ENCODE results near the gene CTXN1. TPM values are rescaled to one million over a fixed set of nuclear protein-coding genes. Genes with fewer than 3 reads are reported as not detected.
"Not testable (repeated sequence)": the region's sequence is repeated elsewhere in the genome, so short reads cannot be mapped to it uniquely, and the experiment has no call there.

The CTXN1 gene
- 2.2 TPM for total RNA-seq

DNA sequence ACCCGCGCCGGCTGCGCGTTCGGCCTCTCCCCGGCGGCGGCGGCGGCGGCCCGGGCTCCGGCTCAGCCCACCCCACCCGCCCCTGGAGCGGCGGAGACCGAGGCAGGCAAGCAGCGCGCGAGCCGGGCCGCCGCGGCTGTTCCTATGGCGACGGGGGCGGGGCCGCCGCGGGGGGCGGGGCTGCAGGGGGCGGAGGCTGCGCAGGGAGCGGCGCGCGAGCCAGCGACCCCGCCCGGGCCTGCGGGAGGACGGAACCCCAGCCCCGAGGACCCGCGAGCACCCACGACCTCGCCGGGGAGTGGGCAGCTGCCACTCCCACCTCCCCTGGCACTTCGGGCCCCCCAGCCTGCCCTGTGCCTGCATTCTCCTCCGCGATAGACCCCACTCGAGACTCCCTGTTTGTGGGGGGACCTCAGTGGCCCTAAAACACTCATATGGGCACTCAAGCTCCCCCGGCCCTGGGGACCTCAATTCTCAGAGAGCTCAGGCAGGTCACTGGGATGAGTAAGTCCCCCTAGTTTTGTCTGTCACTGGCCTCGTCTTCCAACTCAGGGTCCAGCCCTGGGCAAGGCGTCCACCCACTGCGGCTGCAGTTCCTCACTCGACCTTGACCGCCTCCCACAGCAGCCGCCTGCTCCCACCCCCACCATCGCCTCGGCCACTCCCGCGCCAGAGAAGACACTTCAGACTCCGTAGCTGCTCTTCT is at the start of gene CTXN1:
CTXN1 (minus strand) TSS at position 115 of the 706 bp plus-strand sequence. CDS start 597 bp downstream, outside the sequence.
- no peak for DNase-seq (ENCODE audit: low spot score)

- no peak for DNase-seq (ENCODE audit: low spot score)
These were observed 49.1 kb upstream of the CTXN1 start for GRCh38 chr19:7975037-7975436.

- no peak for DNase-seq (ENCODE audit: low spot score)
These were observed 47.9 kb upstream of the CTXN1 start for GRCh38 chr19:7973883-7974282.

- no peak for DNase-seq (ENCODE audit: low spot score)
These were observed 45.9 kb upstream of the CTXN1 start for GRCh38 chr19:7971553-7972520.

DNA sequence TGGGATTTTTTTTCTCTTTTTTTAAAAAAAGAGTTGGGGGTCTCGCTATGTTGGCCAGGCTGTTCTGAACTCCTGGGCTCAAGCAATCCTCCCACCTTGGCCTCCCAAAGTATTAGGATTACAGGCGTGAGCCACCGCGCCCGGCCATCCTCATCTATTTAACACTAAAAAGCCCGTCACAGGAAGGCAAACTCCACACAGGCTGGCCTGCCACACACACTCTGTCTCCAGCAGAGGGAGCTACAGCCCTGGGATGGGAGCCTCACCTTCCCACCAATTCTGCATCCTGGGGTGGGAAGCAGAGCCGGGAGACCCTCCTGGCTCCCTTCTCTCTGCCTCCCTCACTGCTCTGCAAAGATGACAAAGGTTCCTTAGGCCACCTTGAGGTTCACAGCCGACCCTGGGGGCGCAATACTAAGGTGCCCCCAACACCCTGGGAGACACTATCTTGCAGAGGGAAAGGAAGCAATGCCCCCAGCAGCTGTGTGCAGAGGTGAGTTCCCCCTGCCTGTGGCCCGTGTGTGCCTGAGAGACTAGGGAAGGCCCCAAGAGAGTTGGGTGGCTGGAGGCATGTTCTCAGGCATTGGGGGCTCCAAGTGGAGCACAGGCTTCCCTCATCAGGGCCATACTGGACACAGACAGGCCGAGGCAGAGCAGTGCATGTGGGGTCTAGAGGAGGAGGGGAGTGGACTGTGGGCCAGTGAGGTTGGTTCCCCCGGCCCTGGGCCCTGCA is 44.9 kb upstream of the CTXN1 start:
- DNase-seq (ENCODE audit: low spot score), result no peak

GRCh38 chr19:7969555-7969939 is 43.6 kb upstream of the CTXN1 start:
- DNase-seq (ENCODE audit: low spot score), result no peak

DNA sequence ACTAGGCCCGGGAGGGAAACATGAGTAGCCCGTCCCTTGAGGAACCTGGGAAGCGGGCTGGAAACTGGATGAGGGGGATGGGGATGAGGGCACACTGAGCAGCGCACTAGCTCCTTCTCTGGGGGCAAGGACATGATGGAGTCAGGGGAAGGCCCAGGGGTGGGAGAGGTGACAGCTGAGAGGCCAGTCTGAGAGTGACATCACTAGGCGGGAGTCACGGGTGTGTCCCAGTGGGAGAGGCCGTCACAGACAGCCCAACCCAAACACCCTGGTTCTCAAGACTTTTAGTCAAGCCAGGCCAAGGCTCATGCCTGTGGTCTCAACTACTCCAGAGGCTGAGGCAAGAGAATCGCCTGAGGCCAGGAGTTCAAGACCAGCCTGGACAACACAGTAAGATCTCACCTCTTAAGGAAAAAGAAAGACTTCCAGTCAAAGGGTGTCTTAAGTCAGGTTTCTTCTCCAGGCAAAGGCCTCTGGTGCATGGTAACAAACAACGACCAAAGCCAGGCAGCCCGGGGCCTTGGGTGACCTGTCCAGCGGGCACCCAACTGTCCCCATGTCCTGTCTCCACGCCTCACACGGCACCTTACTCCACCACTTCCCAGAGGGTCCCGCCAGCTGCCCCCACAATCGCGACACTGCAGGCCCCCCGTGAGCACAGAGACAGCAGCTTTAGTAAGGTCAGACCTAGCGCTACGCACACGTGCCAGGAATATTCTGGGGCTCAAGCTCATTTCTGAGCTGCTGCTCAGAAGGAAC is 43.0 kb upstream of the CTXN1 start:
- no peak for DNase-seq (ENCODE audit: low spot score)

DNA sequence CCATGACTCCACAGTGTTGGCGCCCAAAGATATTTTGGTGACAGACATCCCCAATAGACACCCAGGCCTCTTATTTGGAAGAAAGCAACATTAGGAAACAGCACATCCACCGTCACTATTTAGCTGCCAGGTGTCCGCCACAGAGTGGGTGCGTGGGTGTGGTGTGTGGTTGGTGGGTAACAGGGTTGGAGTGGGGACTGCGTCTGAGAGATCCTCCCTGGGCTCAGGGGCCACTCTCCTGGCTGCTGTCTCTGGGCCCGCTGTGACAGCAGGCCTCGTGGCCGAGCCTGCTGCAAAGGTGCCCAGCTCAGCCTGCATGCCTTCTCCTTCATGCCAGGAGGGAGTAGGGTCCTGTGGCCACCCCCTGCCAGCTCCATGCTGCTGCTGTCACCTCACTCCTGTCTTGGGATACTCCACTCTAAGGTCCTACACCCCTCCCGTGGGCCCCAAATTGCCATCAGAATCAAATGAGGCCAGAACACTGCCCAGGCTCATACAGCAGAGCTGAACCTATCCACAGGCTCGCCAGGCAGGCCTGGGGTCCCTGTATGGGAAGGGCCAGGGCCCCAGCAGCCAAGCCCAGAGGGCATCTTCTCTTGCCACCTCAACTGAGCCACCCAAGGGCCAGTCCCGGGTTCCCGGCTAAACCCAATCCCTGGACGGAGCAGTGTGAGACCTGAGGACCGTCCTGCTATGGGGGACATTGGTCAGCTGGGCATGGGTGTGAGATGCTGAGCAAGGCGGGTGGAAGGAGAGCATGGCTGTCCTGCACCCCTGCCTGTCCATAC is 42.3 kb upstream of the CTXN1 start:
- no peak for DNase-seq (ENCODE audit: low spot score)

GRCh38 chr19:7965921-7966665 is 40.2 kb upstream of the CTXN1 start:
- no peak for DNase-seq (ENCODE audit: low spot score)

GRCh38 chr19:7965259-7965841 is 39.4 kb upstream of the CTXN1 start:
- DNase-seq (ENCODE audit: low spot score), result no peak

DNA sequence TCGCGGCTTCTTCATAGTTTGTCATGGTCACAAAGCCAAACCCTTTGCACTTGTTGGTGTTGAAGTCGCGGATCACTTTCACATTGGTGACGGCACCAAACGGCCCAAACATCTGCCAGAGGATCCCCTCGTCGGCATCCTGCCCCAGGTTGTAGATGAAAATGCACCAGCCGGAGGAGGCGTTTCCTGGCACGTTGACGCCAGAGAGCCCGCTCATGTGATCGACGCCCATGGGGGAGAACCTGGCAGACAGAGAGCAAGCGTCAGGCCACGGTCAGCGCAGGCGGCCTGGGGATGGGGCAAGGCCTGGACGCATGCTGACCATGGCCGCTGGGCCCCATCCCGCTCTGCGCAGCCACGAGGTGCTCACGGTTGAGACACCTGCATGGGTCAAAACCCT is 37.6 kb upstream of the CTXN1 start:
- DNase-seq (ENCODE audit: low spot score), result no peak

DNA sequence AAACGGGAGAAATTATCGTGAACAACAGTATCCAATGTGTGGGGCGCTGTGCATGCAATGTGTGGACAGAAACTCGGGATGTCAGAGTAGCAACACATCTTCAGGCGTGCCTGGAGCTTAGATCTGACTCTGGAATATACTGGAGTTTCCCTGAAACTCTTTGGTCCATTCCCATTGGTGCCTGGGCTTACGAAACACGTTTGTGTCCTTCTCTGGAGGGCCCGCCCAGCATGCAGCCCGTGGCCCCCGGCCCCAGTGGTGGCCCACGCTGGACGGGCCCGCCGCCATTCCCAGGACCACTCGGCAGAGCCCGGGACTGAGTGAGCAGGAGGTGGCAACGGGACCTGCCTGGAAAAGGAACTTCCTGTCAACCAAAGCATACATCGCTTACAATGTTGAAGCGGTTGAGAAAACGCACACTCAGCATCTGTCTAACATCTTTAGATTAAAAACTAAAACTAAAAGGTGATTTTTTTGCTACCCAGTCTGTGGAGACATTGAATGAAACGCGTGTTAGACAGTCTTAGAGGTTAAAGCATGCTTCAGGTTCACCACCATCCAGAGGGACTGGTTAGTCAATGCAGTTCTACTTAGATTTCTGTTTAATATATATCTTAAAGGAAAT is 36.8 kb upstream of the CTXN1 start:
- DNase-seq (ENCODE audit: low spot score), result no peak

GRCh38 chr19:7961920-7962626 is 36.1 kb upstream of the CTXN1 start:
- DNase-seq (ENCODE audit: low spot score), result no peak

GRCh38 chr19:7961082-7961481 is 35.1 kb upstream of the CTXN1 start:
- not testable (repeated sequence) for DNase-seq (ENCODE audit: low spot score)

DNA sequence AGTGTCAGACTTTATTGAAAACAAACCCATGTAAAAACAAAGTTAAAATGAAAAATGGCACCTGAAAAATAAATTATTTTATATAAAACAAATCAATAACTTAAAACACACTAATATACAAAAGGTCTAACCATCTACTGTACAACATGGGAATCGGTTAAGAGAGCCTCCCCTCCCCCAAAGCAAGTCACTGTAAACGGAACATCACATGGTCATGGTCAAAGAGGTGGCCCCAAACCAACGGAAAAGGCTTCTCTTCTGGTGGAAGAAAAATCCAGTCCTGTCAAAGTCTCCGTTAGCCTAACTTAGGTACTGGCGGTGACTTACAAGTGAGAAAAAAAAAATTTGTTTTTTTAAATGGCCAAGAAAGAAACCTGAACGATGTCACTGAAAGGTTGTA is 33.3 kb upstream of the CTXN1 start:
- DNase-seq (ENCODE audit: low spot score), result no peak

DNA sequence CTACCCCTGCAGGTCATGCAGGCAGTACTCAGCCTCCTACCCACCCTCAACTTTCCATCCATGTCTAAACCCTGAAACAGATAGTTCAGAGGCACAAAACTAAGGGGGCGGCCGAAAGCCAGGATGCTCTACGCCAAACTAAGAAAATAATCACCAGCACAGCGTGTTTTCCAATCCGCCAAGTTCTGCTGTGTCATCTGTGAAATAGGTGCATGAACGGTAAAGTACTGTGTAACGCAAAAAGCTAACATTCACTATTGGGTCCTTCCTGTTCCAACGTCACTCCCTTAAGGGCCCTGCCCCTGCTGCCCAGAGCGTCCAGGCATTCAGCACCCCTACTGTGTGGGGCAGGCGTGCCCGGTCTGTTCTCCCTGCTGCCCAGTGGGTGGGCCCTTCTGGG is 29.8 kb upstream of the CTXN1 start:
- DNase-seq (ENCODE audit: low spot score), result no peak

DNA sequence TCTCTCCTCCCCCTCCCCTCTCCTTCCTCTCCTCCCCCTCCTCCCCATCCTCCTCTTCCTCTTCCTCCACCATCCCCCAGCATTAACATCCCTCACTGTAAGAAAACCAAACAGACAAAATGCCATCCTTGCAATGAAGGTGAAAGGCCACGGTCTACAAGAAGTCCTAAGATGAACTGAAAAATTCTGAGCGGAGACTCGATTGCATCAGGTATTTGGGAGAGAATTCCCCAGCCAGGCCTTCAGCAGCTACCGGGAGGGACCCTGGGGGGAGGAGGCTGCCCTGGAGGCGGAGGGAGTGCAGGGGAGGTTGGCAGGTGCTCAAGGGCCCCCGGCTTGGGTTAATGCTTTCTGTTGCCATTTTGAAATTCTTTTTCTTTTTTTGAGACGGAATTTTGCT is 27.6 kb upstream of the CTXN1 start:
- no peak for DNase-seq (ENCODE audit: low spot score)

DNA sequence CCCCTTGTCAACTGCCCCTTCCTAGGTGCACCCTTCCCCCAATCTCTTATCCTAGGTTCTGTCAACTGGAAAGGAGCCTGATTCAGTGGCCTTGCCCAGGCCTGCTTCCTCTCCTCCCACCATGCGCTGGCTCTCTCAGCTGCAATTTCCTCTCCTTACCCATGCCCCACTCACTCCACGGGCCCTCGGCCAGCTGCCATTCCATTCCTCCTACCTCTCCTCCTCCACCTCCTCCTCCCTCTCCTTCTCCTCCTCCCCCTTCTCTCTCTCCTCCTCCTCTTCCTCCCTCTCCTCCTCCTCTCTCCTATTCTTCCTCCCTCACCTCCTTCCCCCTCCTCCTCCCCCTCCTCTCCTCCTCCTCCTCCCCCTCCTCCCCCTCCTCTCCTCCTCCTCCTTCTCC is 27.1 kb upstream of the CTXN1 start:
- peak; percentile 67 for DNase-seq (ENCODE audit: low spot score)

Data from ureter (tissue), 1 donor.